Stomach (tissue), 4 donors: Measurements from ENCODE around the gene LIN7C.

Experiments used
- EP300 ChIP-seq: sonication (generic); formaldehyde crosslinking; IDR thresholded peaks from one replicate; pipeline ENCODE4 v1.6.1; 2017; ENCODE audit warnings: antibody characterized with exemption
- POLR2A ChIP-seq, 4 donors: fragments of 450-650 bp; IDR thresholded peaks; one replicate each; pipeline ENCODE4 v1.6.1; 2016; ENCODE audit warnings: antibody characterized with exemption in 4 of 4, control low read depth in 2 of 4, mild to moderate bottlenecking in 1 of 4, moderate library complexity in 1 of 4
- TF ChIP-seq, protein P1 (sequence below), 7 experiments: fragments of 450-650 bp in 4 of 7; fragments of 200-600 bp in 3 of 7; sonication (generic) in 3 of 7; IDR thresholded peaks; one replicate each; pipeline ENCODE4 v1.5.1; 2016 to 2019; ENCODE audit warnings: antibody characterized with exemption in 7 of 7, control low read depth in 2 of 7, mild to moderate bottlenecking in 1 of 7

DNA sequence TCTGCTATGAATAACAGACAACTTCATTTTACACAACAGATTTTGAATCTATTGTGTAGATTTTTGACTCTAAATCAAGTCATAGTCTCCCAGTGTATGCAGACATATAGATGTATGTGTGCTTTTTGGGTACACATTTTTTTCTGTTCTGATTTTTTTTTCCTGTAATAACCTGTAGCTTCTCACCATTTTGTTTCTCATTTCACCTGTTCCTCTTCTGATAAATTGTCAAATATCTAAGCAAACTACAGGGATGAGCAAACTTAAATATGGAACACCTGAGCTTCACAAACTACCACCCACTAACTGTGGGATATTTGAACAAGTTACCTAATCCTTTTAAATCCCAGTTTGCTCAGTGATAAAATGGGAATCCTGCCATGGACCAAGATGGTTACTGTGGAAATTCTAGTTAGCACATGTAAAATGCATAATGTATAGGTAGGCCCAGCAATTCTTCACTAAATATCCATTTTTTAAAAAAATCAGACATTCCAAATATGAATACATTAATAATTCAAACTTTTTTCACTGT is 49.7 kb downstream of the LIN7C start:
- TF ChIP-seq POLR2A (IDR thresholded peaks at IDR 0.05) (no peak), EP300 (no peak)
- TF ChIP-seq, protein P1, sequence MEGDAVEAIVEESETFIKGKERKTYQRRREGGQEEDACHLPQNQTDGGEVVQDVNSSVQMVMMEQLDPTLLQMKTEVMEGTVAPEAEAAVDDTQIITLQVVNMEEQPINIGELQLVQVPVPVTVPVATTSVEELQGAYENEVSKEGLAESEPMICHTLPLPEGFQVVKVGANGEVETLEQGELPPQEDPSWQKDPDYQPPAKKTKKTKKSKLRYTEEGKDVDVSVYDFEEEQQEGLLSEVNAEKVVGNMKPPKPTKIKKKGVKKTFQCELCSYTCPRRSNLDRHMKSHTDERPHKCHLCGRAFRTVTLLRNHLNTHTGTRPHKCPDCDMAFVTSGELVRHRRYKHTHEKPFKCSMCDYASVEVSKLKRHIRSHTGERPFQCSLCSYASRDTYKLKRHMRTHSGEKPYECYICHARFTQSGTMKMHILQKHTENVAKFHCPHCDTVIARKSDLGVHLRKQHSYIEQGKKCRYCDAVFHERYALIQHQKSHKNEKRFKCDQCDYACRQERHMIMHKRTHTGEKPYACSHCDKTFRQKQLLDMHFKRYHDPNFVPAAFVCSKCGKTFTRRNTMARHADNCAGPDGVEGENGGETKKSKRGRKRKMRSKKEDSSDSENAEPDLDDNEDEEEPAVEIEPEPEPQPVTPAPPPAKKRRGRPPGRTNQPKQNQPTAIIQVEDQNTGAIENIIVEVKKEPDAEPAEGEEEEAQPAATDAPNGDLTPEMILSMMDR (IDR thresholded peaks at IDR 0.05), result no peak
